Right lobe of liver (tissue), 6 donors: ENCODE results near the gene OR10D3. TPM values are rescaled to one million over a fixed set of nuclear protein-coding genes. Genes with fewer than 3 reads are reported as not detected.

Source experiments
- ATAC-seq, 4 donors: fragments of 200-7000 bp; cut with Tn5 transposase; one replicate each; pipeline ENCODE4 v1.9.1; 2020; ENCODE audit warnings: mild to moderate bottlenecking in 4 of 4, moderate library complexity in 4 of 4
- DNase-seq, 3 donors: peaks; one replicate each; pipeline ENCODE4 v3.0.0-alpha.2; 2020
- H3K27ac ChIP-seq, 3 donors: fragments of 200-600 bp; one replicate each; pipeline ENCODE4 v1.8.0; 2022
- H3K27me3 ChIP-seq, 2 donors: fragments of 200-600 bp; one replicate each; pipeline ENCODE4 v1.8.0; 2022
- H3K36me3 ChIP-seq, 4 donors: fragments of 200-600 bp; sonication (generic) in 1 of 4; one replicate each; pipeline versions ENCODE4 v1.5.1 to v1.8.0; 2017 to 2022; ENCODE audit warnings: control low read depth in 1 of 4
- H3K4me1 ChIP-seq, 4 donors: fragments of 200-600 bp; sonication (generic) in 1 of 4; one replicate each; pipeline versions ENCODE4 v1.5.1 to v1.8.0; 2017 to 2022; ENCODE audit warnings: control low read depth in 1 of 4
- H3K4me3 ChIP-seq, 3 donors: fragments of 200-600 bp; one replicate each; pipeline ENCODE4 v1.8.0; 2022
- H3K9me3 ChIP-seq, 4 donors: fragments of 200-600 bp; sonication (generic) in 1 of 4; one replicate each; pipeline versions ENCODE4 v1.5.1 to v1.8.0; 2017 to 2022; ENCODE audit warnings: control low read depth in 1 of 4
- POLR2A ChIP-seq: fragments of 450-650 bp; IDR thresholded peaks from one replicate; pipeline ENCODE4 v1.6.1; 2017; ENCODE audit warnings: antibody characterized with exemption, mild to moderate bottlenecking
- WGBS: methylation state at CpG from one replicate; pipeline ENCODE4 v1.1.6; 2018; ENCODE audit warnings: low coverage, low lambda C conversion rate; ENCODE audit not compliant: insufficient coverage; ENCODE audit errors: missing lambda C conversion rate; 5-methylcytosine and 5-hydroxymethylcytosine counted together
- intact Hi-C, 2 donors: fragments of 100-400 bp; cut with DNase I; formaldehyde crosslinking; loops; one replicate each; pipeline versions ENCODE4 v1.11.2 to v1.14.1; 2022
- total RNA-seq, 6 experiments: library from RNA; depleted of rRNA in 2 of 6; stranded (reverse); fragments of >200 nt in 2 of 6; fragmentation: NEBNext Ultra II Directional in 3 of 6; extraction: Animal tissue kit (Norgen Biotek cat#: 25700) in 3 of 6; gene quantifications; one replicate each; pipeline versions ENCODE4 v1.1.0 to v1.2.4, GENCODE V29; 2016 to 2023
- TF ChIP-seq, protein P1 (sequence below), 4 donors: fragments of 200-600 bp in 3 of 4; fragments of 450-650 bp in 1 of 4; IDR thresholded peaks; one replicate each; pipeline versions ENCODE4 v1.5.1 to v1.8.0; 2016 to 2022; ENCODE audit warnings: antibody characterized with exemption in 4 of 4, mild to moderate bottlenecking in 2 of 4
- donor health status: DM: no; HTN: yes; CAD: no.
- donor health status: DM: no; HTN: no; CAD: no.
- donor health status: DM: no; HTN: no; CAD: no.
- donor health status: DM: no; HTN: yes; CAD: no.
- donor health status: DM: no; HTN: yes; CAD: no.

The OR10D3 gene
- total RNA-seq, 6 experiments from 2014 or later, result not detected

DNA sequence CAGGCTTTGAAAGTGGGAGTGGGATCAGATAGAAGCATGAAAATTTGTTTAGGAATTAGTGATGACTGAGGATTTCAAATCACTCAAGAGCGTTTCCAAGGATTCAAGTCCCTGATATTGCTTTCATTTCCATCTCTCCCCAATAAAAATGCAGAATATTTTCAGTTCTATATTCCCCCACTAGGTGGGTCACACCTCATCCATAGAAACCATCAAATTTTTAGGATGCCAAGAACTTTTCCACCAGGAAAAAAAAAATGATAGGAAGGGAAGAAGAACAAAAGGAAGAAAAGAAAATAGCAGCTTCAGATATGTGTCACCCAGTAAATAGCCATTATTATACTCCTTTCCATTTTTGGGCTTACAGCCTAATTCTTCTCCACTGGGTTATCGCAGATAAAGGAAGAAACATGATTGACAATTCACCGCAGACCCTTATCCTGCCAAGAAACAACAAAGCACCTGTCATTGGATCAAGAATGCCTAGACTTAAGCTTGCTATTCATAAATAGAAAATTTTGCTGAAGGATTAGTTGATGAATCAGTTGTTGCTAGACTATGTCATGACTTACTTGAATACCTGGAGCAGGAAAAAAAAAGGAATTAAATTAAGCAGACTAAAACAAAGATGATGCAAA, 30.3 kb upstream of the OR10D3 start:
- no peak overlapping the region for H3K4me3 ChIP-seq
- ATAC-seq, result no peak
- intact Hi-C loops, result no loop called here
- peaks cover 0 to 4% of the 10 kb centered on the region in 2 donors for H3K27me3 ChIP-seq
- no peak overlapping the region for H3K27ac ChIP-seq
- H3K36me3 ChIP-seq, result no peaks in the 10 kb centered on the region
- no peak for DNase-seq
- no peak for TF ChIP-seq POLR2A
- TF ChIP-seq, protein P1, sequence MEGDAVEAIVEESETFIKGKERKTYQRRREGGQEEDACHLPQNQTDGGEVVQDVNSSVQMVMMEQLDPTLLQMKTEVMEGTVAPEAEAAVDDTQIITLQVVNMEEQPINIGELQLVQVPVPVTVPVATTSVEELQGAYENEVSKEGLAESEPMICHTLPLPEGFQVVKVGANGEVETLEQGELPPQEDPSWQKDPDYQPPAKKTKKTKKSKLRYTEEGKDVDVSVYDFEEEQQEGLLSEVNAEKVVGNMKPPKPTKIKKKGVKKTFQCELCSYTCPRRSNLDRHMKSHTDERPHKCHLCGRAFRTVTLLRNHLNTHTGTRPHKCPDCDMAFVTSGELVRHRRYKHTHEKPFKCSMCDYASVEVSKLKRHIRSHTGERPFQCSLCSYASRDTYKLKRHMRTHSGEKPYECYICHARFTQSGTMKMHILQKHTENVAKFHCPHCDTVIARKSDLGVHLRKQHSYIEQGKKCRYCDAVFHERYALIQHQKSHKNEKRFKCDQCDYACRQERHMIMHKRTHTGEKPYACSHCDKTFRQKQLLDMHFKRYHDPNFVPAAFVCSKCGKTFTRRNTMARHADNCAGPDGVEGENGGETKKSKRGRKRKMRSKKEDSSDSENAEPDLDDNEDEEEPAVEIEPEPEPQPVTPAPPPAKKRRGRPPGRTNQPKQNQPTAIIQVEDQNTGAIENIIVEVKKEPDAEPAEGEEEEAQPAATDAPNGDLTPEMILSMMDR (IDR thresholded peaks at IDR 0.05), result peak in 1 of 4 donors; percentile 6
- H3K9me3 ChIP-seq, result no peaks in the 10 kb centered on the region
- WGBS, result 84% methylated on average over 3 of the region's 3 CpGs
- no peaks in the 10 kb centered on the region for H3K4me1 ChIP-seq

DNA sequence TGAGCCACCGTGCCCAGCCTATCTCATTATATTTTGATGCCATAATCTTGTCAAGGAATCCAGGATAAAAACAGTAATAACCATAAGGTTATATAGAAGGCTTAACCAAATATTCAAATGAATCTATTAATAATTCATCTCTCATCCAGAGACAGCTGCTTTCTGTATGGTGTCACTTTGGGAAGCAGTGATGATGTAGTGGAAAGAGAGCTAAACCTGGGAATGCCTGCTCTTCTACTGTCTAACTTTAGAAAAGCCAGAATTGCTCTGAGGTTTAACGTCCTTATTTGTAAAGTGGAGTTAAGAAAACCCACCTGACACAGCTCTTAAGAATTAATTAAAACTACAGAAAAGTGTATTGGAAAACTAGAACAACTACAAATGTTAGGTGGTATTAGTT, 29.3 kb upstream of the OR10D3 start:
- no peaks in the 10 kb centered on the region for H3K4me1 ChIP-seq
- H3K27ac ChIP-seq, result no peak overlapping the region
- 52% methylated on average over 2 of the region's 2 CpGs for WGBS
- TF ChIP-seq, protein P1 (IDR thresholded peaks at IDR 0.05), result no peak
- TF ChIP-seq POLR2A, result no peak
- ATAC-seq (no peak), DNase-seq (no peak)
- intact Hi-C loops, result no loop called here
- peaks cover 0 to 4% of the 10 kb centered on the region in 2 donors for H3K27me3 ChIP-seq
- H3K4me3 ChIP-seq, result no peak overlapping the region
- no peaks in the 10 kb centered on the region for H3K9me3 ChIP-seq
- H3K36me3 ChIP-seq, result no peaks in the 10 kb centered on the region

DNA sequence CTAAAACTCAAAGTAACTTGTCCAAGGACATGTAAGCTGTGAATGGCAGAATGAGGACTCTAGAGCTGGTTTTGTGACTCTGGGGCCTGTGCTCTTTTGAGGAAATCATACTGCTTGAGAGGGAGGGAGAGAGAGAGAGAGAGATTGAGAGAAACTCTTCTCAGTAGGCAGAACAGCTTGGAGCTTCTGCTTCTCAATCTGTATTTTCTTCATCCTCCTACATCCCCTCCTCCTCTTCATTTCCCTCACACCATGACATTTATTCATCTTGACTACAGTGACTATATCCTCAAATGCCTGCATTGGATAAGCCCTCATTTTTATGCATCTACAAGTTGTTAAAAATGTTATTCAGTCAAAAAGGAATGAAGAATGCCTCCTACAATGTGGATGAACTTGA, 23.7 kb upstream of the OR10D3 start:
- Histone ChIP-seq H3K36me3 (no peaks in the 10 kb centered on the region), H3K9me3 (no peaks in the 10 kb centered on the region), H3K27ac (no peak overlapping the region), H3K27me3 (no peaks in the 10 kb centered on the region), H3K4me1 (no peaks in the 10 kb centered on the region), H3K4me3 (no peak overlapping the region)
- intact Hi-C loops, result no loop called here
- TF ChIP-seq POLR2A, result no peak
- TF ChIP-seq, protein P1 (IDR thresholded peaks at IDR 0.05), result no peak
- ATAC-seq, result no peak
- no peak for DNase-seq

DNA sequence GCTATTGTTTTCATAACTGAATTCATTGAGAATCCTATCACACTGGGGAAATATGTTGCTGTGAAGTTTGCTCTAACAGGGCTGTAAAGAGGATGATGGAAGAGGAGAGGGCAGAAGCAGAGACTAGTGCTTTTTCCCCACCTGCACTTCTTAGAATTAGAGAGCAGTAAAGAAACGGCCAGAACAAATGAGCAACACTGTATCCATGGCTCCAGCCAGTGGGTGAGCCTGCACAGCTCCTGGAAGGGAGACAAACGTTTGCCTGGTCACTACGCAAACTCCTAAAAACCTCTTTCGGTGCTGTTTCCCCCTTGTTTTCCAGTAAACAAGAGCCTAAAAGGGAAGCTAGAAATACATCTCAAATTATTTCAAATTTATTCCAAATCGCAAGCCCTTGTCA, 22.2 kb upstream of the OR10D3 start:
- no peak overlapping the region for H3K27ac ChIP-seq
- no peaks in the 10 kb centered on the region for H3K36me3 ChIP-seq
- no peaks in the 10 kb centered on the region for H3K9me3 ChIP-seq
- no peaks in the 10 kb centered on the region for H3K27me3 ChIP-seq
- H3K4me1 ChIP-seq, result no peaks in the 10 kb centered on the region
- intact Hi-C loops, result no loop called here
- TF ChIP-seq, protein P1 (IDR thresholded peaks at IDR 0.05), result no peak
- TF ChIP-seq POLR2A, result no peak
- DNase-seq (no peak), ATAC-seq (no peak)
- WGBS, result 48% methylated on average over 5 of the region's 5 CpGs
- H3K4me3 ChIP-seq, result no peak overlapping the region

DNA sequence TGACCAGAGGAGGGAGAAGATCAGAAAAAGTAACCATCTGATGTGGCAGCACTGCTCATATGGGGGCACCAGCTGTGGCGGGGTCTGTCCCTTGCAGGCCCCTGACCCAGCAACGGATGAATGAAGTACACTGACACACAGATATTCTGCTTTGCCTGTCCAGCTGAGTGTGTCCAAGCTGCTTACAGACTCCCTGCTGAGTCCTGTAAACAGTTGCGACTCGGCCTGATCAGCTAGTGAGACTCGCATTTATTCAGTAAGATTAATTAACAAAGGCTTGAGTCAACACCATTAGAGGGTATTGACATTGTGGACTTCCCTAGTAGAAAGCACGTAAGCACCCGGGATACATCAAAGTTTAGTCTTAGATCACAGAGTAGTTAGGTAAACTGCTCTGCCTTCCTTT, 15.3 kb upstream of the OR10D3 start:
- Histone ChIP-seq H3K36me3 (no peaks in the 10 kb centered on the region), H3K4me3 (no peak overlapping the region), H3K27ac (no peak overlapping the region), H3K9me3 (no peaks in the 10 kb centered on the region), H3K27me3 (no peaks in the 10 kb centered on the region), H3K4me1 (no peaks in the 10 kb centered on the region)
- ATAC-seq (no peak), DNase-seq (no peak)
- WGBS, result 53% methylated on average over 6 of the region's 7 CpGs
- intact Hi-C loops, result no loop called here
- no peak for TF ChIP-seq POLR2A
- TF ChIP-seq, protein P1 (IDR thresholded peaks at IDR 0.05), result no peak
